Measurements from ENCODE around the gene ERBB4.

GRCh38 chr2:212083492-212083891 lies 455.1 kb downstream of the ERBB4 start:
- TF ChIP-seq CTCF (IDR thresholded peaks at IDR 0.05) (no peak), ZFX (IDR thresholded peaks at IDR 0.05; ENCODE audit: borderline replicate concordance) (no peak)

All from 22Rv1 (cell line).